NCI-H1694 (cell line): ENCODE data around the gene SORCS3.

Experiments
- DNase-seq: peaks from one replicate; lab custom pipeline; 2025; lab: John Stamatoyannopoulos, UW

The SORCS3 gene

GRCh38 chr10:105189463-105189800, 548.3 kb downstream of the SORCS3 start:
- no peak for DNase-seq

GRCh38 chr10:105192146-105192545, 551.1 kb downstream of the SORCS3 start:
- DNase-seq: no peak

DNA sequence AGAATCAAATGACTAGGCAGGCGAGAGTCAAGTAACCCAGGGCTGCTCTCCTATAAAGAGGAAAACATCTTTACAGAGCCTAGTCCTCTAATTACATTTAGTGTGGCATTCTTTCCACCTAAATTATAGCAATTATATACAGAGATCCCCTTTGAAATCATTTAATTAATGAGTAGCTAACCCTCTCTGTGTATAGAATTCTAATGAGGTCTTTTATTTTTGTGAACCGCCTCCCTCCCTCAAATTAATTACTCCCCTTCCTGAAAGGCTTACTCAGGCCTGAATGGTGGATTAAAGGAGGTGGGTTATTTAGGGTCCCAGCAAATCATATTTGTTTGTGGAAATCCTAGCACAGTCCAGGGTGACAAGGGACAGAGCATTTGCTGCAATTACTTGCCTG, 551.8 kb downstream of the SORCS3 start:
- no peak for DNase-seq

- no peak for DNase-seq
These were observed 554.7 kb downstream of the SORCS3 start for GRCh38 chr10:105195831-105196230.

DNA sequence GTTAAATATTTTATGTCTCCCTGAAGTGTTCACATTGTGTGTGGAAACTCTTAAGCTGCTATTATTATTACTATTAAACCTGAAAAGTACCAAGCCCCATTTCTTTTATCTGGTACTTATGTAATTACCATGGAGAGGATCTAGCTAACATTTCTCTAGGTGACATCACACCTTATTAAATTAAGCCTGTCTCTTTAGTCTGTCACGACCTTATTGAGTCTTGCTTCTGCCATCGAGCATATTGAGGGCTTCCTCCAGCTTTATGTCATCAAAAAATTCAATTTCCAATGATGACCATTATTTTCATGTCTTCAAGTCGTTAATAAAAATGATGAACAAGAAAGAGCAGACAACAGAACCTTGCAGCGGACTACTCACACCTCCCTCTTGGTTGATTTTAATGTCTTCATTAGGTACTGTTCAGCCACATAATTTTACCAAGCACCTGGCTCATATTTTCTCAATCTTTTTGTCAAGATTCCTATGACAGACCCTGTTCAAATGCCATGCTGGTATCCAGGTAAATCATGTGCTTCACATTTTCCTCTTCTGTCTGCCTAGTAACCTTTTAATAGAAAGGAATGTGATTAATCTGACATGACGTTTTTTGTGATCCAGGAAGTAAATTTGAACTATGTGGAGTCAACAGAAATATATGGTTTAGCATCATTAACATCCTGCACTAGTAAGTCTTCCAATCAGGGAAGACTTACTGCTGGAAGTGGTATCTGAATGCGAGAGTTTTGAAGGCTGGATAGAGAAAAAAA, 556.7 kb downstream of the SORCS3 start:
- DNase-seq: no peak

DNA sequence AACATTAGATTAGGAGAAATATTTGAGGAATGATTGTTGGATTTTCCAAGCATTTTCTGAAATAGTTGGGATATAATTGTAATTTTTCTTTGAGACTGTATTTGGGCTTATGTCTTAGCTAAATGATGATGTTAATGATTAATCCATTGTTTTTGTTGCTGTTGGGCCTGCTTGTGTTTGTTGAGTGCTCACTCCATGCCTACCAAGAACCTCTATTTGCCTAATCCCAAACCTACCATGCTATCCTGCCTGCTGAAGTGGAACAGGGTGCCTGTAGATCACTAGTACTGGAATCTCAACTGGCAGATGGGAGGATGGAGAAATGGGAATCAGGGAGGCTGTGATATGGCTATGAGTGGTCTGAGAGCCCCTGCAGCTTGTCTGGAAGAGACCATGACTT, 565.5 kb downstream of the SORCS3 start:
- DNase-seq: no peak

- DNase-seq: no peak
These were observed 566.4 kb downstream of the SORCS3 start for GRCh38 chr10:105207476-105207995.

DNA sequence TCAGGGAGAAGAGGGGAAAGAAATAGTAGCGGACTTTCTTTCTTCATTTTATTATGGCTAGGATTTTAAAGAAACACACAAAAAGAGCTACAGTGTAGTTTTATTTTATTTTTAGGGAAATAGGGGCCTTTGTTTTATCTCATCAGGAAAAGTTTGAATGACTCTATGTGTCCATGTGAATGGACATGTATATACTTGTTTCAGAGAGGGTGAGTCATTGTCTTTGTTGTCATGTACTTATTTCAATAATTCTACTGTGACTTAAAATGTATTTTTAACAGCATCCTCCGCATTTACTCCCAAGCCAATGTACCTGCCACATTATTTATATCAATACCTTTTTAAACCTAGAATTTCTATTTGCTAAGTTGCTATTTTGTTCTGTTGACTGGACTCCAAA, 569.5 kb downstream of the SORCS3 start:
- DNase-seq: no peak

GRCh38 chr10:105237685-105238084, 596.6 kb downstream of the SORCS3 start:
- no peak for DNase-seq

DNA sequence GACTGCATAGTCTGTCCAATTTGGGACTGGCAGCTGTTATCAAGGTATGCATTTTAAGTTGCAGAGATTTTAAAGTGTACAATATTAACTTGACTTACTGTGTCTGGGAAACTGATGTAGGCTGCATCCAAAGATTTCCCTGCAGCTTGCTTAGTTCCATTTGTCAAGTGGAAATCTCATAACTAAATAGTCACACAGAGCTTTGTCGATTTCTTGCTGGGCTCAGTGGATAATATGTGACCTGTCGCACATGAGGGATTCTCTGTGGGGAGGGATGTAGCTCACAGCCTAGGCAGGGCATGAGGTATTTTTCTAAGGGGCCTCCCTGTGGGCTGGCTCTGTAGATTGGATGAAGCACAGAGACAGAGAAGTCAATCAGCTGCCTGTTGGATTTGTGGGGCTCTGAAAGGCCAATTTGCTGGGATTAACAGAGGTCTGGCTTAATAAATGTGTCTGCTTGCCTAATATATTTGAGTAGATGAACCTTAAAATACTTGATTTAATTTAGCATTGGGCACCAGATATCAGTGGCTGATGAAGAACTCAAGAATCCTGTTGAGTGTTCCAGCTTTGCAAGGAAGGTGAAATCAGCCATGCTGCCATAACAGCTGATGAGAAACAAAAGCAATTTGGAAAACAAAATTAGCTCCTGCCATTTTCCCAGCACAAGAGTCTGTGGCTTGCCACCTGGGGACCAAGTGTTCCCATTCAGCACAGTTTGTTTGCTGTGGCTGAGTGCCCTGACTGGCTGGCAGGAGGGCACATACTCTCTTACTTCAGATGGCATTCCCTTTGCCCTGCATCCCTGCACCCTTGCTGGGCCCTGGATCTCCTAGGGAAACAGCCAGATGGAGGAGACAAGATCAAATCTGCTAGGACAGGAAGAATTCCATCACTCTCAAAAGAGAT, 598.5 kb downstream of the SORCS3 start:
- DNase-seq: no peak

DNA sequence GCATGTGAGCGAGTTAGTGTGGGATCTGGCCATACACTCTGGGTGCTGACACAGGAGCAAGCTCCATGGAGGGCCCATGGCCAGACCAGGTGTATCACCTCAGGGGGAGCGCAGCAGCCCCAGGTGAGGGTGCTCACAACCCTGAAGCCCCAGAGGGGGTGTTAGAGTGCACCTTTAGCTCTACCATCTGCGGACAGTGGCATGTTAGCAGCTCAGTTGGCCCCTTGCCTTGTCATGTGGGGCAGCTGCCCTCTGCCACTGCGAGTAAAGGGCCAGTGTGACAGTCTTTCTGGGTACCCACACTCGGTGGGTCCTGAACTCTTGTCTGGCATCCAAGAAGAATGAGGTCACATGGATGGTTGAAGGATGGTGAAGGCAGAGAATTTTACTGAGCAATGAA, 600.2 kb downstream of the SORCS3 start:
- no peak for DNase-seq

- DNase-seq: no peak
These were observed 602.3 kb downstream of the SORCS3 start for GRCh38 chr10:105243381-105243780.

- DNase-seq: no peak
These were observed 602.7 kb downstream of the SORCS3 start for GRCh38 chr10:105243825-105244224.

GRCh38 chr10:105247831-105248499, 606.9 kb downstream of the SORCS3 start:
- no peak for DNase-seq

- DNase-seq: no peak
These were observed 611.8 kb downstream of the SORCS3 start for GRCh38 chr10:105252911-105253310.

- DNase-seq: no peak
These were observed 612.6 kb downstream of the SORCS3 start for GRCh38 chr10:105253515-105254212.

GRCh38 chr10:105258036-105258673, 617.1 kb downstream of the SORCS3 start:
- no peak for DNase-seq

DNA sequence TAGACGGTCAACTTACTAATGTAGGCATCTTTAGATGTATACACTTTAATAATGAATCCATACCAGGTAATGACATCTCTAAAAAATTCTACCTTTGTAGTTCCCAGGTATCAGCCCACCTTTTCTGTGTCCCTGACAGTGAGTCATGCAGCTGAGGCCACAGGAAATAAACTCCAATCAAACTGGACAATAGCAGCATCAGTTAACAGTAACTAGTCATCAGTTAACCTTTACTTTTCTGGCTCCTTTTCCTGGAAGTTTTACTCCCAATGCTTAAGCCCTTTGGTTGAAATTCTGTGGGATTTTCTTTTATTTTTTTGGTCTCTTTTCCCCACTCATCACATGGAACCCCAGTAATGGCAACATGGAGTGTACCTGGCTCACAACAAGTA, 617.6 kb downstream of the SORCS3 start:
- no peak for DNase-seq

- DNase-seq: no peak
These were observed 618.1 kb downstream of the SORCS3 start for GRCh38 chr10:105259201-105259600.

DNA sequence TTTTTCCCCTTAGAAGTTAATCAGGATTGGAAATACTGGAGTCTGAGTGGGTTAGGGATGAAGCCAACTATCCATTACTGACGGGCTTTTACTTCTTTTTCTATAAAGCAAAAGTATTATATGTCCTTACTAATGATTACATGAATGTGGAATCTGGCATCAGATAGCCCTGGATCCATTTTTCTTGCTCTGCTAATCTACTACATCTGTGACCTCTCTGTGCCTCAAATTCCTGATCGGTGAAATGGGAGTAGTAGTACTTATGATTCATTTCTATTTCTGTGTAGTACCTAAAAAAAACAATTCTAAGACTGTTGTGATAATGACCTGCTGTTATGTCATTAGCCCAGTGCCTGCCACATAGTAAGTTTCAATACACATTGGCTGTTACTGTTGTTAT, 621.6 kb downstream of the SORCS3 start:
- DNase-seq: no peak

DNA sequence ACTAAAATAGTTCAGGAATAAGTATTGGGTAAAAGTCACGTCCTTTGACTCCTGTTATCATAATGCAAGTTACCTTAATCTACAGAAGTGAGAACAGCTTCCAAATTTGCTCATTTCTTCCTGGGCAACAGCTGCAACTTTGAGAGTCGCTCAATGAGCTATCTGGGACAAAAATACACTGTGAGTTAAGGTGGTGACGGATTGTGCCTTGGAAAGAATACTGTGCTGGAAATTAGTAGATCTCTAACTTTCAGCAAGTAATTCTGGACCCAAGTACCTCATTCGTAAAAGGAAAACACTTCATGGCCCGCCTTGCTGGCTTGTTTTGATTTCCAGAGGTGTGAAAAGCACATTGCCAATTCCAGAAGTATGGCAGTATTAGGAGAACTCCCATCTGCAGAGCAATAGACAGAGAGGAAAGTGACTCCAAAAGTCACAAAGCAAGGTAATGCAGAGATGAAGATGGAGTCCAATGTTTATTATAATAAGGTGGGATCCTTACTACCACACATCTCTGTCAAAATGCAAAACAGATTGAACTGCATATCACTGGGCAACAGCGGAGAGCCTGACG, 626.0 kb downstream of the SORCS3 start:
- no peak for DNase-seq
